HG03135 (cell line): ENCODE data around the gene PAM.

ENCODE experiments used
- ATAC-seq: cut with Tn5 transposase; IDR thresholded peaks from one replicate; pipeline ENCODE4 v1.9.1; 2021; ENCODE audit warnings: mild to moderate bottlenecking, moderate library complexity; ENCODE audit not compliant: unreplicated experiment

Gene PAM

DNA sequence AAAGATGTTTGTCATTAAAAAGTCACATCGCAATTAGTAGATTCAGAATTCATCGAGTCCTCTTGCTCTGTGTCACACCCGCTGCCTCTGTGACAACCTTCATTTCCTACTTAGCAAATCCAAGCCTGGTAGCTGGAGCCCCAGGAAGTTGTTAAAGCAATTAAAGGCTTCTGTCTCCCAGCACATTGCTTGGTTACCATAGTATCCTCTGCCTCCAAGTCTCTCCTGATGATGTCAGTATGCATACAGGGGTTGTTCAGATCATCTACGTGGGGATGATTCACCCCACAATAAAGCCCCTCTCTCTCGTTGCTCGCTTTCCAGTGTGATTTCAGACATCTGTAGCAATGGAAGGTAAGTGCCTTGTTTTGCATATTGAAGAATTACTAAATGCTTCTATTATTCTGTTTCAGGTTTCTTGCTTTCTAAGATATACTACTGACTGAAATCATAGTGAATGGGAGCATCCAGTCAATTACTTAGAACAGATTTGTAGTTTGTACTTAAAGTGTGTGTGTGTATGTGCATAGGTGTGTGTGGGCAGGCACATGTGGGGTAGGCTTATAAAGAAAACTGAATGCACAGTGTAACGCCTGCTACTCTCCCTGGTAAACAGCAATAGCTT lies 52.9 kb downstream of the PAM start:
- ATAC-seq: no peak

DNA sequence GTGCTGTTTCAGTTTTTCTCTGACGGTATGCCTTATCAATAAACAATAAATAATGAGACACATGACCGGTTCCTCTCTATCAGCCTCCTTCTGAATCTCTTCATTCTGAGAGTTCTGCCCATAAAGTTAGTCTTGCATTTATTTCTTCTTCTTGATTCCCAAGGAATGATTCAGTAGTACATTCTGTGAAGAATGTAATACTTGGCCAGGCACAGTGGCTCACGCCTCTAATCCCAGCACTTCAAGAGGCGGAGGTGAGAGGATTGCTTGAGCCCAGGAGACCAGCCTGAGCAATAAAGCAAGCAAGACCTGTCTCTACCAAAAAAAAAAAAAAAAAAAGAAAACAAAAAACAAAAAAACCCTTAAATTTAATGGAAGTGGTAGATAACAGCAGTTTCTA lies 53.9 kb downstream of the PAM start:
- no peak for ATAC-seq

DNA sequence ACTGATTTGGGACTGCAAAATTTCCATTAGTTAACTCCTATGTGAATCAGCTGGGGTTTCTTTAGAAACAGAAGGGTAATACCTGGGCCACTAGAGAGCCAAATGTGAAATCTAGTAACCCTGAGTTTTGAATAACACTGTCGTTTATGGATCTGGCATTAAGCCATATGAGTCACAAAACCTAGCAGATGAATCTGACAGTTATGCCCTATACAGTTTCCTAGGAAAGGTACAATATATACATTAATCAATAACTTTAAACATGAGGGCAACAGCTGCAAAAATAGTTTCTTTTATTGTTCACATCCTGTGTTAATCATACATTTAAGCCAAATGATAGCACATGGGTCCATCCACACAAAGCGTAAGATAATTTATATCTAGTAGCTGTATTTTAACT lies 56.9 kb downstream of the PAM start:
- ATAC-seq: peak; percentile 69

DNA sequence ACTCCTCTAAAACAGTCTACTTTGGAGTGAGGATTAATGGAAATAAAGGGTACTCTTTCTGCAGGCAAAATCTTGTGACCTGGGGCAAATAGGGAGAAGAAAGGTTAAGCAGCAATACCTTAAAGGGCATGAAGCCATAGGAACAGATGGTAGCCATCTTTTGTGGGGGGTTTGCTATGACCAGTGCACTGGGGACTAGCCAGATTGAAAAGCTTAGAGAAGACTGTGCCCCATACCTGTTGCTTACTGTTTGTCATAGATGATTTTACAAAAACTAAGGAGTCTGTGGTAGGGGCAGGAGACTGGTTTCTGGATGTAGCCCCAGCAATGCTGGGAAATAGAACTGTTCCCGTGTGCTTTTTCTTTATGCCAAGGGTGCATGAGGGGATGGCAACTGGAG lies 58.6 kb downstream of the PAM start:
- ATAC-seq: no peak

DNA sequence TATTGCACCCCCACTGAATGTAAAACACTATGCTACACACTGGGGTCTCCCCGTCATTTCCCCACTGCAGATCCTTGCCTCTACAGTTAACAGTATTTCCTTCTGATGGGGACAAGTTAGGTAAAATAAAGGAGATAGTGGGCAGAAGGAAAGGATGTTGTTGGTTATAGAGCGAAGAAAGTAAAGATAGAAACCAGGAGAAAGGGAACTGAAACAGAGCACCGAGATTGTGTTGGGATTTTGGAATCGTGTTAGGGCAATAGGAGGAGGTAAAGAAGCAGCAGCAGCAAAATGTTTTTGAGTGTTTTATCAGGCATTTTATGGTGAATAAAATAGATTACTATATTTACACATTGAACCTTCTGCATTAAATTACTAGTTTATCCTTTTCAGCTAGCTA lies 60.0 kb downstream of the PAM start:
- ATAC-seq: no peak

DNA sequence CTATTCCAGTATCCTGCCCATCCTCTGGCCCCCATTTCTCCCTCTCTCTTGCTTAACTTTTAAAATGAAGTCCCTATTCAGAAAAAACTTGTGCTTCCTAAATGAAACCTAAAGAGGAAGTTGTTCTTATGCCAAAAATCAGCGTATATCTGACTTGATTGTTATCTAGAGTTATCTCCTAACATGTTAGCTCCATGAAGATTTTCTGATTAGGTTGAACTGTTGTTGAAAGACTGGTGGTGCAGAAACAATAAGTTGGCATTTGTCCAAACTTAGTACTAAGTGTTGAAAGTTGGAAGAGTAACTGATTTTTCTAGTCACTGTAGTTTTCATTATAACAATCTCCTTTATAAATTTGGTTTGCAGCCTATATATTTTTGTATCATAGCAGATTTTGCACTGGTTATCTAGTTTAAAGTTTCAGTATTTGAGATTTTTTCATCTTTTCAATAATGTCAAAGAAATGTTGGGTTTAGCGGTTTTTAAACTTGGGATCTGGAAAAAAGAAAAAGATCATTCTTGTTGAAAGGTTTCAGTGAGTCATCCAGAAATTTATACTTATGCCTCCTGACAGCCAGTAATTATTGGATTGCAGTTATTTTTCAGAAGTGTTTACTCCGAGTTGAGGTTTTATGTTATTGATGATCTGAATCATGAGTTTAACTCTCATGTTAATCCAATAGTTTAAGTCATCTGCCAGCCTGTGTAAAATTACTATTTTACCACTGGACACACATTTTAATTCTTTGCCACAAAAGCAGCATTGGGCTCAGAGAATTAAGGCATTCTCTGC lies 60.6 kb downstream of the PAM start:
- ATAC-seq: no peak

DNA sequence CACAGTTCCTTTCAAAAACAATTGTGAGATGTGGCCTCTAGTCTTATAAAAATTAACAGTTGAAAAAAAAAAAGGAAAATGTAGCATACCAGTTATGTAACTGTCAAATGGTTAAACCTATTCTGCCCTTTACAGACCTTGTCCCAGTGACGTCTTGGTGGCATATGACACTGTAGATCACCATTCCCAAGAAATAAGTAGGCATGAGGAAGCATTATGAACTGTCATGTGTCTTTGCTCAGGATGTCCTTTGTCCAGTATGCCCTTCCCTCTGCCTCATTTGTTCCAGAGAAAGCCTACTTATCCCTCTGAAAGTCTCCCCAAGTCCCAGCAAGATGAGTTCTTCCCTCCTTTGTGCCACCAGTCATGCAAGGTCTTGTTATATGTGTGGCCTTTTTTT lies 63.2 kb downstream of the PAM start:
- ATAC-seq: no peak

DNA sequence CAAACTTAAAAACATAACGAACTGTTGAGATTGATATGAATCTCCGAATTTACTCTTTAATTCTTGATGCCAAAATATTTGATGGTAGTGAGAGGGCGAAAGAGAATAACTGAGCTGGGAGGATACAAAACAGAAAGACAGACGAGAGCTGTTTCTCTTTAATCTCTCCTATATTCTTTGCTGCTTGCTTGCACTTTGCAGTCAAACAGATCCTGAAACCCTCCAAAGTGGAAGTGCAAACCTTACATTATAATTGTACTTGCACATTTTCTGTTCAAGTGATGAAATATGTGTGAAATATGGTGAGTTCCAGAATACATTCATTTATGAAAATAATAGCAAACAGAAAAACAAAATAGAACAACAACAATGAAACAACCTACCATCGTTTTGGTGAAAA lies 63.8 kb downstream of the PAM start:
- no peak for ATAC-seq

DNA sequence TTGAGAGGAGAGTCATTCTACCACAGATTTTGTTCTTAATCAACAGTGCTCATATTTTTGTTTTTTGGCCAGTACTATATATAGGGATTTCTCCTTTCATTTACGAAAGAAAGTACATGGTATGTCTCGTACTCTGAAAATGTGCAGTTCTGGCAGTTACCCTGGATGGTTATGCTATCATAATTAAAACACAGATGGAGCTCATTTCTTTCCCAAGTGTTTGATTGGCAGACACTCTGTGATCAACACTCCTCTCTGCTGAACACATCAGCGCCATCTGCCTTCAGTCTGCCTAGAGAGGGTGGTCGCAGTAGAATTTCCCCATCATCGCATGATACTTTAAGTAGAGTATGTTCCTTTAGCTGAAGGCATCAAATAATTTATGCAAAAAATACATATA lies 64.5 kb downstream of the PAM start:
- ATAC-seq: no peak

DNA sequence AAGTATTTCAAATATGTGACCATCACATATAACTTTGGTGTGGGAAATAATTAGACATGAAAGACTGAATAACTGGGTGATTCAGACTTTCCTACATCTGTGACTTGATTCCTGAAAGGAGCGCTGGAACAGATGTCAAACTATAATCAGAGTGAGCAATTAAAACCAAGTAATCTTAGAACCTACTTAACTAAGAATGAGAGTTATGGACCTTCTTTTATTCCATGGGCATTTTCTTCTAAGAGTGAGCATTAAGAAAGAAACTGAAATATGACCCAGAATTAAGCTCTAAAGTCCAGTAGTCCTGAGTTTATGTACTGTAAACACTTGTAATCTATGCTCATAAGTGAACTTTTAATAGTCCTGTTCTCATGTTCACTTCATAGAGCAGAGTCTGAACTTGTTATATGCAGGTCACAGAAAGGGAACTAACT lies 68.4 kb downstream of the PAM start:
- no peak for ATAC-seq

DNA sequence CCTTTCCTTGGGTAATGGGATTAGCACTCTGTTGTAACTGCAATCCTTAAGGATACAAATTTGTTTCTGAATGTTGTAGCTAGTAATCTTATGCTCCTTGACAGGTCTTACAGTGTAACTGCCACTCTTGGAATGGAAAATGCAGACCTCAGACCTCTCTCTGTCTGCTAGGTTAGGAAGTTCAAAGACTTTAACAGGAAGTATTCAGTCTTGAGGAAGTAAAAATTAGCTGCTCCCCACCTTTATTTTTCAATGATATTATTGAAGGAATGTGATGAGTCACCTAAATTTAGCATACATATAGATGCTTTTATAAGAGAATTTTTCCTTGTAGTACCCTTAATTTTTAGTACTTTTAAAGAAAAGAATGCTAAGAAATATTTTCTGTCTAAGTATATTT lies 71.5 kb downstream of the PAM start:
- ATAC-seq: no peak

DNA sequence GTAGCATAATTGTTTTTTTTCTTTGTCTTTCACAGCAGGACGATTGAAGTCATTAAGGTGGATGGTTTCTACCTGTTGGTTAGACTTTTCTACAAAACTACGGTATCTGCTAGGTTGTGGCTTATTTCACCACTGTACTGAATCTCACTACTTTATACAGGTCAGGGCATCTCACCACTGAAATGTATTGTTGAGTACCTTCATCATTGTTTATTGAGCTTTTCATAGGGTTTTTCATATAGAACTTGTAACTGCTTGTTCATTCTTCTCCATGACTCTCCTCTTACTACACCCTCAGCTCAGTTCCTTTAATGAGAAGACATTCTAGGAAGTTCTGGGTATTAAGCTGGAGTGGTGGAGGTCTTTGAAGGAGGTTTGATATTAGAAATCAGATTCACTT lies 75.1 kb downstream of the PAM start:
- ATAC-seq: no peak

DNA sequence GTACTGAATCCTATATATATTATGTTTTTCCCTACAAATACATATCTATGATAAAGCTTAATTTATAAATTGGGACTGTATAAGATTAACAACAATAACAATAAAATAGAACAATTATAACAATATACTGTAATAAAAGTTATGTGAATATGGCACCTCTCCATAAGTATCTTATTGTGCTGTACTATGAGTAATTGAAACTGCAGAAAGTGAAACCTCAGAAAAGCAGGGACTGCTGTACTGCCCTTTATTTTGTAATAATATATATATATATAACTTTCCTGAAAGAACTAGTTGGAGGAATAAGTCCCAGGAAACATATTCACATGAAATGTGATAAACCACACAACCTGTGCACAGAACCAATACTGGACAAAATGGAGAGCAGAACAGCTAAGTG lies 77.3 kb downstream of the PAM start:
- no peak for ATAC-seq

DNA sequence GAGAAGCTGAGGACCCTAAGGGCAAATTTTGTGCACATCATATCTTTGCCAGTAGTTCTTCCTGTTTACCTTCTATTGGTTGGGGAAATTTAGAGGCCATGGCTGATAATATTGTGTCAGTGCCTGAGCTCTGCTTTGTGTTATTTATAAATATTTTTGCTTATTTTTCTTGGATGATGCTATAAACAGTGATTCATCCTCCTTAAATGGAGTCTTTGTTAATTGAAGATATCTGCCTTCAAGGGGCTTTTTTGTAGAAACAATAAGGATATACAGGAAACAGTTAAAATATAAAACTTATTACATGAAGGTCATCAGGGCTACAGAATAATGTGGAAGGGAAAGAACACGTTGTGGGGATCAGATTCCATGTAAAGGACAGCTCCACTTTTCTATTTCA lies 78.0 kb downstream of the PAM start:
- ATAC-seq: no peak

DNA sequence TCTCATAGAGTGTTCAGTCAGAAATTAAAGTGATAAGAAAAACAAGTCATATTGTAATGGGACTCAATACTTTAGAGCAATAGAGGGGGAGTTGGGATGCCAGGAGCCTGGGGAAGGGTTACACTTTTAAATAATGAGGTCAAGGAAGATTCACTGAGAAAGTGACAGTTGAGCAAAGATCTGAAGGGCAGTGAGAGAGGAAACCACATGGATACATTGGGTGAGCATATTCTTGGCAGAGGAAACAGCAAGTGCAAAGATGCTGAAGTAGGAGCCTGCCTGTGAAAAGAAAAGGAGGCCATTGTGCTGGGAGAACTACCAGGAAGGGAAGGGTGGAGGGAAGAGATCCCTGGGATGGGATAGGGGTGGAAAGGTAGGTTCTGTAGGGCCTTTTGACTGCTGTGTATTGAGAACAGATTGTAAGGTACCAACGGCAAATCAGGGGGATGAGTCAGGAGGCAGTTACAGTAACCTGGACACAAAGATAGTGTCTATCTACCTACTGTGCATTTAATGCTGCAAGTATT lies 79.4 kb downstream of the PAM start:
- ATAC-seq: no peak

DNA sequence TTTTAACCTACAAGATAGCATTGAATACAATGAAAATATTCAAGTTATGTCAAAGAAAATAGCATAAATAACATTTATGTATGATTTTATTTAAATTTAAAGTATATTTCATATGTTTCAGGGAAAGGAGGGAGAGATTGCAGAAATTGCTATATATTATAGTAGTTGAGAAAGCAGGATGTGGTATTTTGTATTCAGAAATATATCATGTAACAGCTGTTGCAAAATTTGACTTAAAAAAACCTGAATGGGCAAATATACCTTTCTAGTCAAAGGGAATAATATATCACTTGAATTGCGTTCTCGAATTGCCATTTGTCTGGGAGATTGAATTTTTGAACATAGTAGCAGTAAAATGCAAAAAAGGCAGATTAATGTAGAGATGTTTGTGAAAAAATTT lies 80.6 kb downstream of the PAM start:
- ATAC-seq: no peak

DNA sequence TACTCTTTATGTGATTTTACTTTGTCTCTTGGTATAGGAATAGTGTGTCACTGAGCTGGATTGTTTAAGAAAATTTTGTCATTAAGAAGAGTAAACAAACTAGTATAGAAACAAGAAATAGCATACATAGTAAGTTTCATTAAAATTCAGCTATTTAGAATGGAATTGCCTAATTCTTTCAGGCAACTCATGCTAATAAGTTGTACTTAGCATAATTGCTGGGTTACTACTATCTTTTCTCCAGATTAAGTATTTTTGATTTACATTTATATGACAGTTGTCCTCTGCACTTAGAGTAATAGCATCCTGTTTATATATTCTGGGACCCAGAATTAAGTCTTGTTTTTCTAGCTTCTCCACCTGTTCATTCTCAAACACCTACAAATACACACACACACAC lies 85.9 kb downstream of the PAM start:
- no peak for ATAC-seq

DNA sequence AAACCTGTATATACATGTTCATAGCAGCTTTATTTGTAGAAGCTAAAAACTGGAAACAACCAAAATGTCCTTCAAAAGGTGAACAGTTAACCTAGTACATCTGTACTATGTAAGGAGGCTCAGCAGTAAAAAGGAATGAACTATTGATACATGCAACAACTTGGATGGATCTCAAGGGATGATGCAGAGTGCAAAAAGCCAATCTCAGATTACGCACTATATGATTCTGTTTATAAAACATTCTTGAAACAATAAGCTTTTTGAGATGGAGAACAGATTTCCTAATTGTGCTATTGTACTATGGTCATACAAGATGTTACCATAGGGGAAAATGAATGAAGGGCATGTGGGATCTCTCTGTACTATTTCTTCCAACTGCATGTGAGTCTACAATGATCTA lies 88.9 kb downstream of the PAM start:
- no peak for ATAC-seq

DNA sequence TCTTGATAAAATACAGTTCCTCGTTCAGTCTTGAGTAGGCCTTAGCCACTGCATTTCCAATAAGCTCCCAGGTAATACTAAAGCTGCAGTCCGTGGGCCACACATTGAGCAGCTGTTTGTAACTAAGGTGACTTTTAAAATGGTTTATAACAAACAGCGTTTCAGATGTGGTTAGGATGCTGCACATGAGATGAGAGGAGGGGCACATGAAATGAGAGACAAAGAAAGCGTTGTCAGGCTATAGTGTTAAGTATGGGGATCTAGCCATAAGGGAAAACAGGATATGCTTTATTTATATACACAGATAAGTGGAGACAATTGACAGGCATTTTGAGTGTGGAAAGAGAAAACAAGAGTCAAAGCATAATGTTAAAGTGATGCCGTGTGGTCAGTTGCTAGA lies 89.9 kb downstream of the PAM start:
- no peak for ATAC-seq

DNA sequence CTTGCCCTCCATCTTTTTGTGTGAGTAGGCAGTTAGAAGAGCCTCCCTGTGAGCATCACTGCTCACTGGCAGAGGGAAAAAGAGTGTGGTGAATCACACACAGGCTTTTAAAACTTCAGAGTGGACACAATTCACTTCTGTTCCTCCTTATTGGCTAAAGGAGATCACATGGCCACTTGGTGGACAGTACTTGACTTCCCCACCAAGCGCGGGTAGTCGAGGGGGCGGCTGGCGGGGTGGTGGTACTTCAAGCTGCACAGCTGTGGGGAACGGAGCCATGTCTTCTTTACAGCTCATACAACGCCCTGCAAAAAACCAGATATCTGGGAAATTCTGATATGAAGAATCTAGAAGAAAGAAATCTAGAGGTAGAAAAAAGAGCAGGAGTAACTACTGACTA lies 95.4 kb downstream of the PAM start:
- no peak for ATAC-seq

DNA sequence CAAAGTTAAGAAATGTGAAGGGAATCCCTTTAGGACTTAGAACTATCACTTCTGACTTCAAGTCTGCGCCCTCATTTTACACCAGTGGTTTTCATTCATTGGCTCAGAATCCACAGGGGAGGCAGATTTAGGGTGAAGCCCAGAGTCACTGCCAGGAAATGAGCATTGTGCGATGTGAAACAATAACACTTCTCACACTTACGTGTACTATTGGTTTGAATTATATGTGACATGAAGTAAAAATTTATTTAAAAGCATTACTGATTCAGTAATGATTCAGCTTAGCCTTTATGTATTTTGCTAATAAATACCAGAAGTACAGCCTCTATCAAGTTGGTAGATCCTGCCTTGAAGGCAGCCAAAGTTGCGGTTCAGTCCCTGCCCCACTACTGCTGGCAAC lies 98.6 kb downstream of the PAM start:
- no peak for ATAC-seq

DNA sequence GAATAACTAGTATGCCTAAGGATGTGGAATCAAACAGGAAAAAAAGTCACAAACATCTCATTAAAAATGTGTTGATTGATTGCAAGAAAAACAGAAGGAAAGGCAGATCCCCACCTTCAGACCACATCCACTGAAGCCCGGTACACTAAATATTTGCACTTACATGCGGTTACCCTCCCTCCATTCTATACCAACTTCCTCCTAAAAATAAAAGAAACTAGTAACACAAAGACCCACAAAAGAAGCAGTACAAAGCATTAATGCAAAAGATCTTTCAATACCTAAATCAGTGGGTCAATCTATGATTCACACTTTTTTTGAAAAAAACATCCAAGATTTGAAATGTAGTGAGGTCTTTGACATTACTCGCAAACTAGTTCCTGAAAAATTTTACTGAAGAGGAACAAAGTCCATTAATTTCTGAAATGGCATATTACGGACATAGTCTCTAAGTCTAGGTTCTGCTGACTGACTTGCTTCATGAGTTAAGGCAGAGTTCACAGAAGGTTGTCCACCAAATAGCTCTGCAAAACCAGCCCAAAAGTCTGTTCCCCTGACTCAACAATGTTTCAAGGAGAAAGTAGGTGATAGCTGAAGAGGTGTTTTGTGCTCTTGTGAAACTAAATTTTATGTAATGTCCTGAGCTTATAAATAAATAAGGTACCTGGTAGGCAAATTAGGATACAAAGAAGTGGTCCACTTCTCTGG lies 100.7 kb downstream of the PAM start:
- no peak for ATAC-seq
